Panc1 (cell line): ENCODE measurements around the gene KDM1A.

Experiments
- POLR2AphosphoS5 ChIP-seq: IDR thresholded peaks from 2 replicates; pipeline ENCODE4 v1.6.1; 2012; ENCODE audit warnings: mild to moderate bottlenecking, low read depth, low read length, moderate library complexity
- REST ChIP-seq, 2 experiments: IDR thresholded peaks; 2 replicates each; pipeline ENCODE4 v1.6.1; 2011 to 2012; ENCODE audit warnings: low read depth in 2 of 2, control low read depth in 1 of 2, low read length in 1 of 2, mild to moderate bottlenecking in 1 of 2, moderate library complexity in 1 of 2; ENCODE audit not compliant: insufficient read depth in 1 of 2
- SIN3A ChIP-seq: IDR thresholded peaks from 2 replicates; pipeline ENCODE4 v1.6.1; 2012; ENCODE audit warnings: low read depth, mild to moderate bottlenecking, low read length, moderate library complexity, borderline replicate concordance; ENCODE audit not compliant: insufficient read depth
- TF ChIP-seq, protein P1 (sequence below): fragments of 450-650 bp; IDR thresholded peaks from 2 replicates; pipeline ENCODE4 v1.5.1; 2017; ENCODE audit warnings: mild to moderate bottlenecking

DNA sequence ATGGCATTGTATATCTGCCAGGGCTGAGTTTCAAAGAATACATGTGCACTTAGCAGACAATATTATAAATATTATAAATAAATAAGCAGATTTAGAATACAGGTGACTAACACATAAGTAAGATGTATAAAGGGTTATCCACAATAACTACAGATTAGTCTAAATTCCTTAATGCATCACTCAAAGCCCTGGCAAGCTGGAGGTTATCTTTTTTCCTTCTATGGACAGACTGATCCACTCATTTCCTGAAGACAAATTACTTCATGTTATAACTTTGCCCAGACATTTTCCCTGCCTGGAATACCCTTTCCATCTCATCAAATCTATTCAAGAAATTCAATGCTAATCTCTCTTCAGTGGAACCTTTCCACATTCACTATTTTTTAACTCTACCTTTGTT is 110.6 kb downstream of the KDM1A start:
- TF ChIP-seq, protein P1, sequence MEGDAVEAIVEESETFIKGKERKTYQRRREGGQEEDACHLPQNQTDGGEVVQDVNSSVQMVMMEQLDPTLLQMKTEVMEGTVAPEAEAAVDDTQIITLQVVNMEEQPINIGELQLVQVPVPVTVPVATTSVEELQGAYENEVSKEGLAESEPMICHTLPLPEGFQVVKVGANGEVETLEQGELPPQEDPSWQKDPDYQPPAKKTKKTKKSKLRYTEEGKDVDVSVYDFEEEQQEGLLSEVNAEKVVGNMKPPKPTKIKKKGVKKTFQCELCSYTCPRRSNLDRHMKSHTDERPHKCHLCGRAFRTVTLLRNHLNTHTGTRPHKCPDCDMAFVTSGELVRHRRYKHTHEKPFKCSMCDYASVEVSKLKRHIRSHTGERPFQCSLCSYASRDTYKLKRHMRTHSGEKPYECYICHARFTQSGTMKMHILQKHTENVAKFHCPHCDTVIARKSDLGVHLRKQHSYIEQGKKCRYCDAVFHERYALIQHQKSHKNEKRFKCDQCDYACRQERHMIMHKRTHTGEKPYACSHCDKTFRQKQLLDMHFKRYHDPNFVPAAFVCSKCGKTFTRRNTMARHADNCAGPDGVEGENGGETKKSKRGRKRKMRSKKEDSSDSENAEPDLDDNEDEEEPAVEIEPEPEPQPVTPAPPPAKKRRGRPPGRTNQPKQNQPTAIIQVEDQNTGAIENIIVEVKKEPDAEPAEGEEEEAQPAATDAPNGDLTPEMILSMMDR = no peak
- no peak for TF ChIP-seq REST (IDR thresholded peaks at IDR 0.05; ENCODE audit: insufficient read depth in 1 of 2, low read depth in 2 of 2, low read length in 1 of 2)
- TF ChIP-seq POLR2AphosphoS5 = no peak
- TF ChIP-seq SIN3A = no peak
